Urinary bladder (tissue), 4 donors: ENCODE data around the gene LENEP. TPM values are rescaled to one million over a fixed set of nuclear protein-coding genes. Genes with fewer than 3 reads are reported as not detected.

Source experiments
- DNase-seq: peaks from one replicate; pipeline ENCODE4 v3.0.0-alpha.2; 2015; ENCODE audit errors: extremely low spot score
- H3K27ac ChIP-seq: one replicate; pipeline ENCODE4 v1.5.1; 2013; ENCODE audit warnings: low read depth, mild to moderate bottlenecking, moderate library complexity
- H3K36me3 ChIP-seq: one replicate; pipeline ENCODE4 v1.6.1; 2013; ENCODE audit warnings: mild to moderate bottlenecking, moderate library complexity; ENCODE audit not compliant: insufficient read depth
- H3K4me1 ChIP-seq: one replicate; pipeline ENCODE4 v1.6.1; 2013; ENCODE audit warnings: mild to moderate bottlenecking, moderate library complexity; ENCODE audit not compliant: insufficient read depth
- H3K4me3 ChIP-seq: one replicate; pipeline ENCODE4 v1.5.1; 2013; ENCODE audit warnings: low read depth, low read length
- WGBS: extraction: QIAGEN DNeasy Blood & Tissue Kit; methylation state at CpG from one replicate; pipeline ENCODE4 v1.1.7; 2013; 5-methylcytosine and 5-hydroxymethylcytosine counted together
- polyA plus RNA-seq: library from polyadenylated mRNA; stranded (reverse); fragments of 200-250 nt; gene quantifications from one replicate; pipeline ENCODE4 v1.2.3, GENCODE V29; 2013
- total RNA-seq: library from RNA; depleted of rRNA; stranded (reverse); fragments of >200 nt; gene quantifications from one replicate; pipeline ENCODE4 v1.2.3, GENCODE V29; 2014
- donor health status: healthy with polysubstance abuse.
- donor health status: healthy.

The LENEP gene
- total and polyA plus RNA-seq, 2 donors, result not detected

- Histone ChIP-seq H3K36me3 (no peaks in the 10 kb centered on the region), H3K4me1 (no peaks in the 10 kb centered on the region), H3K4me3 (no peak overlapping the region), H3K27ac (no peak overlapping the region)
- no peak for DNase-seq
- WGBS, result 78% methylated on average over 8 of the region's 8 CpGs
Observed at GRCh38 chr1:155022136-155022926, 28.9 kb downstream of the LENEP start.

DNA sequence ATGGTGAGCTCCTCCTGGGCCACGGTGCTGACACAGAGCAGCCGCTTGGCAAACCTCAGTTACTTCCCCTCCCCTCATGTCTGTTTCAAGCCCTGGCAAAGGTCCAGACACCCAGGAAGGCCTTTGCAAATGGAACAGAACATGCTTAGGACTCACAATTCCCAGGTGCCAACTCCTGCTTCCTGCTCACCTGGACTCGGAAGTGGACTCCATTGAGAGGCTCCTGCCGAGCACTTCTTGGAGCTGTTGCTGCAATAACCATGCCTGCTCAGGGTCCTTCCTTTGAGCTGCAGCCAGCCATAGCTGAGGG lies 29.5 kb downstream of the LENEP start:
- WGBS, result 63% methylated on average over 4 of the region's 4 CpGs
- no peak overlapping the region for H3K4me3 ChIP-seq
- no peak for DNase-seq
- H3K27ac ChIP-seq, result no peak overlapping the region
- no peaks in the 10 kb centered on the region for H3K36me3 ChIP-seq
- H3K4me1 ChIP-seq, result no peaks in the 10 kb centered on the region

DNA sequence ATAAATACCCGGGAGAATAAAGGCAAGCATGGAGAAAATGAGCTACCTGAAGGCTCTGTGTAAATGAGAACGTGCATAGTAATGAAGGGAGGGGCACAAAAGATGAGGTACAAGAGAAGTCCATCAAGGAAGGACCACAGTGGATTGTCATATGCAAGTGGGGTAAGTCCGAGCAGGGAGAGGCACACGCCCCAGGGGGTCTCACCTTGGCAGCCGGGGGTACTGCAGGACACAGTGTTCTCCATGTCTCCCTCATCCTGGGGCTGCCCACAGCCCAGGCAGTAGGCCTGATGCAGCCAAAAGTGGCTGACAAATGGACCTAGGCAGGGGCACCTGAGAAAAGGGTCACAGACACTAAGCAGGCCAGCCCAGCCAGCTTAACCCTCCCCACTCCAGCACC lies 30.2 kb downstream of the LENEP start:
- Histone ChIP-seq H3K36me3 (no peaks in the 10 kb centered on the region), H3K4me1 (no peaks in the 10 kb centered on the region), H3K4me3 (no peak overlapping the region), H3K27ac (no peak overlapping the region)
- DNase-seq, result no peak
- 81% methylated on average over 5 of the region's 5 CpGs for WGBS

DNA sequence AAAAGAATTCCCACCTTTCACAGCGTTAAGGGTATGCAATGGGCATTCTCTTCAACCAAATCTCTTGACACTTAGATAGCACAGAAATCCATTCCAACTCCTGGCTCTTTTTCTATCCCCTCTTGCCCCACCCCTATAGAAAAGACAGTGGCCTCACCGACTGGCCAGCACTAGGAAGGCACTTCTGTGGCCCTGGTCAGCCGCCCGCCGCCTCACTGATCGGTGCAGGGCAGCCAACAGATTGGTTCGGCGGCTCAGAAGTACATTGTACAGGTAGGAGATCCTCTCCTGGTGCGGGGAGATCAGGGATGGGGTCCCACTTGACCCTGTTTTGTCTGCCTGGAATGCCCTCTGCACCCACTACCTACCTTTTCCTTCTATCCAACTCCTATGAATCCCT lies 30.9 kb downstream of the LENEP start:
- 84% methylated on average over 9 of the region's 9 CpGs for WGBS
- no peak overlapping the region for H3K27ac ChIP-seq
- H3K4me3 ChIP-seq, result no peak overlapping the region
- no peak for DNase-seq
- H3K4me1 ChIP-seq, result no peaks in the 10 kb centered on the region
- H3K36me3 ChIP-seq, result no peaks in the 10 kb centered on the region

GRCh38 chr1:155026154-155026553 lies 32.8 kb downstream of the LENEP start:
- Histone ChIP-seq H3K27ac (no peak overlapping the region), H3K36me3 (no peaks in the 10 kb centered on the region), H3K4me3 (no peak overlapping the region), H3K4me1 (no peaks in the 10 kb centered on the region)
- WGBS, result 64% methylated on average over 9 of the region's 9 CpGs
- DNase-seq, result no peak

DNA sequence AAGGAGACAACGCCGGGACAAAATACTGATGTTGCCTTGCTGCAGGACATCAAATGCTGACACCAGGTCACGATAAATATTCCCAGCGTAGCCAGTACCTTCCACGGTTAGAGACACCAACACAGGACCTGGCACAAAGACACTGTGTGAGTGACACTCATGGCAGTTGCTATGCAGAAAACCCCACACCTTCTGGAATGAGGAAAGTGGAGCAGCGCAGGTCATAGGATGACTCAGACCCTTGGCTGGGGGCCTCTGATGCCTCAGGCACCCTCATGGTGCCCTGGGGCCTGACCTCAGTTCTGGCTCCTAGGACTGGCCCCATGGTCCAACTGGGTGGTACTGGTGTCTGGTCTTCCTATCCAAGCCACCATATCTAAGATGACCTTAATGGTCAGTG lies 33.2 kb downstream of the LENEP start:
- Histone ChIP-seq H3K27ac (no peak overlapping the region), H3K4me1 (no peaks in the 10 kb centered on the region), H3K36me3 (no peaks in the 10 kb centered on the region), H3K4me3 (no peak overlapping the region)
- no peak for DNase-seq
- 85% methylated on average over 6 of the region's 6 CpGs for WGBS

- no peak for DNase-seq
- Histone ChIP-seq H3K27ac (no peak overlapping the region), H3K4me1 (no peaks in the 10 kb centered on the region), H3K4me3 (no peak overlapping the region), H3K36me3 (no peaks in the 10 kb centered on the region)
- WGBS, result 81% methylated on average over 16 of the region's 16 CpGs
Observed at GRCh38 chr1:155029513-155030242, 36.3 kb downstream of the LENEP start.

GRCh38 chr1:155030243-155030795 lies 36.9 kb downstream of the LENEP start:
- WGBS, result 85% methylated on average over 15 of the region's 15 CpGs
- H3K36me3 ChIP-seq, result no peaks in the 10 kb centered on the region
- no peak overlapping the region for H3K4me3 ChIP-seq
- H3K27ac ChIP-seq, result no peak overlapping the region
- no peaks in the 10 kb centered on the region for H3K4me1 ChIP-seq
- DNase-seq, result no peak

GRCh38 chr1:155030899-155031298 lies 37.5 kb downstream of the LENEP start:
- DNase-seq, result no peak
- H3K27ac ChIP-seq, result no peak overlapping the region
- no peaks in the 10 kb centered on the region for H3K36me3 ChIP-seq
- no peak overlapping the region for H3K4me3 ChIP-seq
- WGBS, result 71% methylated on average over 11 of the region's 11 CpGs
- no peaks in the 10 kb centered on the region for H3K4me1 ChIP-seq

DNA sequence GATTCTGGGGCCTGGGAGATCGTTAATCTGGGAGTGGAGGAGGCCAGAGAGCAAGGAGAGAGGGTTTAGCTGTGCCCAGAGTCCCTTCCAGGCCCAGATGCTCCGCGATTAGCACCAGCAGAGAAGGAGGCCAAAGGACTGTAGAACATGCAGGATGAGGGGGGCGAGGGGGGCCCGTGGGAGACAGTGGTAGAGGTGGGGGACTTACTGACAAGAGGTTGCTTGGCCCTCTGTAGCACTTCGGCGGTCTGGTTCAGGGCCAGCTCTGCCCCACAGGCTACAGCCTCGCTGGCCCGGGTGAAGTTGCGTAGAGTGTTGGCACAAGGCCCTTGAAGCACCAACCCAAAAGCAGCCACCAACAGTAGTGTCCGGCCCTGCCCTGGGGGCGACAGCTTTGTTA lies 39.5 kb downstream of the LENEP start:
- no peak for DNase-seq
- WGBS, result 88% methylated on average over 12 of the region's 12 CpGs
- no peaks in the 10 kb centered on the region for H3K36me3 ChIP-seq
- H3K4me1 ChIP-seq, result no peaks in the 10 kb centered on the region
- no peak overlapping the region for H3K27ac ChIP-seq
- H3K4me3 ChIP-seq, result no peak overlapping the region

GRCh38 chr1:155033524-155033923 lies 40.1 kb downstream of the LENEP start, which contains the start of the genes DCST1 and DCST2:
TSS of gene DCST1 (plus strand) at chr1:155033824. CDS start at chr1:155034037, 213 bp downstream.
TSS of gene DCST2 (minus strand) at chr1:155033781. CDS start at chr1:155033701, 80 bp downstream.
- DNase-seq, result no peak
- 94% methylated on average over 9 of the region's 9 CpGs for WGBS
- no peaks in the 10 kb centered on the region for H3K4me1 ChIP-seq
- H3K27ac ChIP-seq, result no peak within 1 kb of the TSS
- H3K36me3 ChIP-seq, result no peaks in the 10 kb centered on the region
- no peak within 1 kb of the TSS for H3K4me3 ChIP-seq

GRCh38 chr1:155034318-155035208 lies 41.2 kb downstream of the LENEP start:
- H3K4me1 ChIP-seq, result no peaks in the 10 kb centered on the region
- no peak overlapping the region for H3K4me3 ChIP-seq
- H3K27ac ChIP-seq, result no peak overlapping the region
- DNase-seq, result no peak
- 83% methylated on average over 20 of the region's 20 CpGs for WGBS
- H3K36me3 ChIP-seq, result no peaks in the 10 kb centered on the region

DNA sequence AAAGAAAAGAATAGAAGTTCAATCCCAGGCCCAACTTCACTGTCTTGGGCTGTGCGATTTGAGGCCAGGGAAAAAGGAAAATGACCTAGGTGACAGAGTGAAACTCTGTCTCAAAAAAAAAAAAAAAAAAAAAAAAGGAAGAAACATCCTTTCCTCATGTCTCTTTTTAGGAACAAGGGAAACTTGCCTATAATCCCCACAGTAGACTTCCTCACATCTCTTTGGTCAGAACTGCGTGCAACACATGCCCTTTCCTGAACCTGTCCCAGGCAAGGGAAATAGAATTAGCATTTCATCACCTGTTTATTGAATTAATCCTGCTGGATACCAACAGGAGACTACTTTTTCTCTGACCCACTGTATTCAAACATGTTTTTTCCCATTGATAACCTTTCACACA lies 42.5 kb downstream of the LENEP start:
- WGBS, result 83% methylated on average over 2 of the region's 2 CpGs

More for the DNA sequence above, 42.5 kb downstream of the LENEP start:
- no peak overlapping the region for H3K4me3 ChIP-seq
- no peak for DNase-seq
- no peaks in the 10 kb centered on the region for H3K36me3 ChIP-seq
- H3K27ac ChIP-seq, result no peak overlapping the region
- H3K4me1 ChIP-seq, result no peaks in the 10 kb centered on the region
